Endodermal cell (in vitro differentiated cells): ENCODE results near the gene CLDN18. TPM values are rescaled to one million over a fixed set of nuclear protein-coding genes. Genes with fewer than 3 reads are reported as not detected.

Source experiments
- DNase-seq: peaks from one replicate; pipeline ENCODE4 v3.0.0-alpha.2; 2017
- H3K27ac ChIP-seq: 2 replicates; pipeline ENCODE4 v1.5.1; 2013; ENCODE audit warnings: mild to moderate bottlenecking, low read depth, low read length, moderate library complexity
- H3K27me3 ChIP-seq: 2 replicates; pipeline ENCODE4 v1.6.1; 2013; ENCODE audit warnings: mild to moderate bottlenecking, low read length, moderate library complexity; ENCODE audit not compliant: insufficient read depth, control insufficient read depth, poor library complexity, severe bottlenecking
- H3K36me3 ChIP-seq: 2 replicates; pipeline ENCODE4 v1.7.0; 2013; ENCODE audit warnings: mild to moderate bottlenecking, low read length, moderate library complexity; ENCODE audit not compliant: control insufficient read depth, insufficient read depth
- H3K4me1 ChIP-seq: one replicate; pipeline ENCODE4 v1.7.0; 2013; ENCODE audit warnings: low read length; ENCODE audit not compliant: control insufficient read depth, insufficient read depth
- H3K4me3 ChIP-seq: 2 replicates; pipeline ENCODE4 v1.5.1; 2013; ENCODE audit warnings: mild to moderate bottlenecking, low read length, moderate library complexity
- H3K9ac ChIP-seq: 2 replicates; pipeline ENCODE4 v1.6.1; 2013; ENCODE audit warnings: mild to moderate bottlenecking, low read length, moderate library complexity; ENCODE audit not compliant: poor library complexity, severe bottlenecking; ENCODE audit errors: extremely low read depth
- H3K9me3 ChIP-seq: 2 replicates; pipeline ENCODE4 v1.6.1; 2013; ENCODE audit warnings: mild to moderate bottlenecking, low read length, moderate library complexity; ENCODE audit not compliant: control insufficient read depth
- H3K27ac Mint-ChIP-seq: 2 replicates; pipeline ENCODE4 v1.8.0; 2020; ENCODE audit warnings: mixed read lengths
- H3K27me3 Mint-ChIP-seq: 2 replicates; pipeline ENCODE4 v1.8.0; 2021; ENCODE audit warnings: mild to moderate bottlenecking, mixed read lengths; ENCODE audit not compliant: insufficient read depth
- H3K36me3 Mint-ChIP-seq: 2 replicates; pipeline ENCODE4 v1.8.0; 2020; ENCODE audit warnings: low read depth, mixed read lengths
- H3K4me1 Mint-ChIP-seq: 2 replicates; pipeline ENCODE4 v1.8.0; 2020; ENCODE audit warnings: mixed read lengths
- H3K4me3 Mint-ChIP-seq: 2 replicates; pipeline ENCODE4 v1.8.0; 2020; ENCODE audit warnings: mild to moderate bottlenecking, moderate library complexity, mixed read lengths
- H3K9me3 Mint-ChIP-seq: 2 replicates; pipeline ENCODE4 v1.8.0; 2020; ENCODE audit warnings: mild to moderate bottlenecking, mixed read lengths
- CTCF ChIP-seq: fragments of 200-600 bp; sonication (generic); conservative IDR thresholded peaks from 2 replicates; pipeline ENCODE4 v1.5.0; 2021; ENCODE audit warnings: antibody characterized with exemption, mild to moderate bottlenecking
- WGBS, 2 experiments: methylation state at CpG; one replicate each; pipeline versions ENCODE4 v1.1.5 to v1.1.7; 2013; ENCODE audit warnings: missing lambda C conversion rate in 2 of 2, mixed read lengths in 1 of 2; ENCODE audit not compliant: insufficient coverage in 1 of 2, insufficient read length in 1 of 2; 5-methylcytosine and 5-hydroxymethylcytosine counted together
- total RNA-seq, 2 donors: library from RNA; stranded (reverse); fragmentation: NEBNext Ultra II Directional in 1 of 2; extraction: Animal tissue kit (Norgen Biotek cat#: 25700) in 1 of 2; gene quantifications; 2 replicates in 1 of 2; 3 replicates in 1 of 2; pipeline ENCODE4 v1.2.1, GENCODE V29; 2021

Gene CLDN18
- total RNA-seq, 2 donors from 2014 or later: 0.13 to 0.27 TPM

DNA sequence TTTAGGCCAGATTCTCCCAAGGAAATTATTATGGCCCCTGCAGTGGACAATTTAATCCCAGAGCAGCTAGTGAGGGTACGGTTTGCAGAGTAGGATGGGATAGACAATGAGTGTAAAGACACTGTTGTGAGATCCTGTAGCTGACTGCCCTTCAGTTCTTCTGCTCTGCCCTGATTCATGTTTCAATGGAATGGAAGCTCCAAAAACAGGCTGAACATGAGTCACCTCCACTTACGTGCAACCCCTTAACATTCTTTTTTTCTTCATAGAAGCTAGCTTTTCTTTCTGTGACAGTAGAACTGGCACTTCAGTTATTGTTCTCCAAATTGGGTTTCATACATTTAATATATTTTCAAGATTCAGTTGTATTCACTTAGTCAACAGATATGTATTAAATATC is 32.1 kb downstream of the CLDN18 start:
- peaks cover 7% of the 10 kb centered on the region for H3K36me3 ChIP-seq
- Mint-ChIP-seq H3K27me3 (peaks cover 31% of the 10 kb centered on the region), H3K4me1 (peaks cover 17% of the 10 kb centered on the region), H3K9me3 (no peaks in the 10 kb centered on the region), H3K27ac (no peak overlapping the region), H3K4me3 (no peak overlapping the region), H3K36me3 (peaks cover 2% of the 10 kb centered on the region)
- no peak for DNase-seq
- H3K4me1 ChIP-seq: peaks cover 6% of the 10 kb centered on the region
- 93% methylated on average over 2 of the region's 2 CpGs for WGBS, 2 experiments
- H3K4me3 ChIP-seq: no peak overlapping the region
- no peak for TF ChIP-seq CTCF
- H3K9ac ChIP-seq: no peak overlapping the region
- no peaks in the 10 kb centered on the region for H3K27me3 ChIP-seq
- H3K9me3 ChIP-seq: no peaks in the 10 kb centered on the region
- H3K27ac ChIP-seq: no peak overlapping the region

DNA sequence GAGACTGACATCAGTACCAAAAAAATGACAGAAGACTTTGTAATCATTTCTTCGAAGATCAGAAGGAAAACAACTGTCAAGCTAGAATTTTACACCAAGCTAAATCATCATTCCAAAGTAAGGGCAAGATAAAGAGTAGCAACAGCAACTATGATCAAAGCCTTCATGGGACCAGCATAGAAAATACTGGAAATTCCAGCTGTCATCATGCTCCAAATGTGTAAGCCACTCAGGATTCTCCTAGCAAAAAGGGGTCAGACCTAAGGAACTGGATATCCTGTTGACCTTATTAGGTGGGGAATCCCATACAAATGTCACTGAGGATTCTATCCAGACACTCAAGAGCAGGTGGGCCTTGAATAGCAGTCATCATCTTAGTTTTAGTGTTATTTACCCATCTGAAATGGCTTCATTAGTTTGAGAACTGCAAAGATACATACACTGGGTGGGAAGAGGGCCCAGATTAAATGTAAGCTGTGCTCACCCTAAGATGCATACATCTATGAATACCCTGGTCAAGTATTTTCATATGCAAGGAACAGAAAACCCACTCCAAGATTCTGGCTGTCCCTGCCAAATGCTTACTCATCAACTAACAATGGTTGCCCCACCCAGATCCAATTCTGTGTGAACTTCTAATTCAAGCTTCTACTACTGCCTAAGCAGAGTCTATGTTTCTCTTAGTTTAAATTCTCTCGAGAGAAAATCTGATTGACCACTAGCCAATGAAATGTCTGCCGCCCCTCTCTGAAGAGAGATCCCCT is 33.5 kb downstream of the CLDN18 start:
- 93 to 100% methylated on average over 3 of the region's 3 CpGs for WGBS, 2 experiments
- Histone ChIP-seq H3K27me3 (no peaks in the 10 kb centered on the region), H3K4me3 (no peak overlapping the region), H3K27ac (no peak overlapping the region), H3K36me3 (peaks cover 9% of the 10 kb centered on the region), H3K9me3 (no peaks in the 10 kb centered on the region), H3K9ac (no peak overlapping the region), H3K4me1 (peaks cover 11% of the 10 kb centered on the region)
- no peaks in the 10 kb centered on the region for H3K36me3 Mint-ChIP-seq
- H3K4me3 Mint-ChIP-seq: no peak overlapping the region
- H3K27me3 Mint-ChIP-seq: peaks cover 24% of the 10 kb centered on the region
- TF ChIP-seq CTCF: no peak
- H3K9me3 Mint-ChIP-seq: no peaks in the 10 kb centered on the region
- no peak overlapping the region for H3K27ac Mint-ChIP-seq
- no peak for DNase-seq
- peaks cover 24% of the 10 kb centered on the region for H3K4me1 Mint-ChIP-seq

DNA sequence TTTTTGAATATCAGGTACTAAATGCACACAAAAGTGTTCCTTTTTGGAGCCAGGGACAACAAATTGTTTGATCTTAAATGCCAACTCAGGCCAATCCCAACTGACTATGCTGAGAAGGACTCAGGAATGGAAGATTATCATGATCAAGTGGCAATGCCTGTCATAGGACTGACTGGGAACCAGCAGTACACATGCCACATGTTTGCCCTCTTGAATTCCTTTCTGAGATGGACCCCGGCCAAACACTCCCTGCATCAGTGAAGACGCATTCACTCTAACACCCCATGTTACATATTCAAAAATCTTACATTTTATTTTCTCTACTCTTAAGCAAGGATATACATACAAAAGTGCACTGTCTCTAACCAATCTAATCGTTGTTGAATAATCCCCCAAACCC is 36.1 kb downstream of the CLDN18 start:
- WGBS, 2 experiments: 92 to 94% methylated on average over 2 to 3 of the region's 3 CpGs
- peaks cover 33% of the 10 kb centered on the region for H3K4me1 Mint-ChIP-seq
- no peaks in the 10 kb centered on the region for H3K9me3 ChIP-seq
- H3K36me3 ChIP-seq: peaks cover 24% of the 10 kb centered on the region
- no peak for DNase-seq
- H3K27me3 ChIP-seq: no peaks in the 10 kb centered on the region
- H3K9ac ChIP-seq: no peak overlapping the region
- H3K27me3 Mint-ChIP-seq: peaks cover 17% of the 10 kb centered on the region
- H3K27ac Mint-ChIP-seq: no peak overlapping the region
- no peak overlapping the region for H3K4me3 ChIP-seq
- H3K27ac ChIP-seq: no peak overlapping the region
- H3K4me1 ChIP-seq: peaks cover 18% of the 10 kb centered on the region
- no peak overlapping the region for H3K4me3 Mint-ChIP-seq
- peaks cover 2% of the 10 kb centered on the region for H3K36me3 Mint-ChIP-seq
- no peaks in the 10 kb centered on the region for H3K9me3 Mint-ChIP-seq
- no peak for TF ChIP-seq CTCF
